HG02642 (cell line): ENCODE data around the gene ZNF44.

ENCODE experiments used
- ATAC-seq: cut with Tn5 transposase; IDR thresholded peaks from one replicate; pipeline ENCODE4 v1.9.1; 2021; ENCODE audit warnings: mild to moderate bottlenecking; ENCODE audit not compliant: unreplicated experiment, poor library complexity

ZNF44 gene

DNA sequence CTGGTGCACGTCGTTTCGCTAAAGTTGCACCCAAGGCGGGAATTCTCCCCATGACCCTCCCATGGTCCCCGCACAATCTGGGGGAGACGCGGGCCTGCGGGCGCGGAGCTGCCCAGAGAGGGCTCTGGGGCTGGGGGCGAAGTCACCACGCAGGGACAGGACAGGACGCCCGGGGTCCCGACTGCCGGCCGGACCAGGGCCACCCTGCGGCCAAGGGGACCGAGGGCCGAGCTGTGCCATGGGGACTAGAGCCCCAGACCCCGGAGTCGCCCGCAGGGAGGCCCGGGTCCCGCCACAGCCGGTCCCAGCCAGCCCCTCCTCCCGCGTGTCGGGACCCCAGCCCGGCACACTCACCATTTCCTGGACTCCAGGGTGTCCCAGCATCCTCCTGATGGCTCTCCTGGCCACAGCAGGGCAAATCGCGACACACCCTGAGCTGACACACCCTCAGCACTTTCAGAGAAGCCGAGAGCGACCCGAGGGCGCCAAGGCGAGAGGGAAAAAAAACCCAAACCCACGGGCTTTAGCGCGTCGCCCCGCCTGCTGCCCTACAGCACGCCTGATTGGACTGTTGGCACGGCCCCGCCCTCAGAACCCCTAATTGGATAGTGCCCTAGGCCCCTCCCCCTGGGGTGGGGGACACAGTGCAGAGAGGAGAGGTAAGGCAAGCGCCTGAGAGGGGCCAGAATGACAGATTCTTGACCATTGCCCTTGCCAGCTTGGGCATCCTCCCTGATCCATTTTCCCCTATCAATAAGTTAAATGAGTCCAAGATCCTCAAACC, 28.6 kb downstream of the ZNF44 start:
- no peak for ATAC-seq

DNA sequence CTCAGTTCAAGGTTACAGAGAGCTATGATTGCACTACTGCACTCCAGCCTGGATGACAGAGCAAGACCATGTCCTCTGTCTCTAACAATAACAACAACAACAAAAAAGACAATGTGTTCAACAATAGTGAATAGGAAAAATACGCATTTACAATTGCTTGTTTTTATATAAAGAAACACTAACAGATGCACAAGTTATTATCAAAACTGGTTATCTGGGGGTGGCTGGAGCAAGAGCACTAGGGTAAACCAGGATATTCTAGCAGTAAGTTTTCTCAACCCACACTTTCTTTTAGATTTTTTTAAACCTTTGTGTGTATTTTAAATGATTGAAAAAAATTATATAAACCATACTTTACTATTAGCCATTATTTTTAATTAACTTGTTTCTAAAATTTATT, 33.1 kb downstream of the ZNF44 start:
- no peak for ATAC-seq

DNA sequence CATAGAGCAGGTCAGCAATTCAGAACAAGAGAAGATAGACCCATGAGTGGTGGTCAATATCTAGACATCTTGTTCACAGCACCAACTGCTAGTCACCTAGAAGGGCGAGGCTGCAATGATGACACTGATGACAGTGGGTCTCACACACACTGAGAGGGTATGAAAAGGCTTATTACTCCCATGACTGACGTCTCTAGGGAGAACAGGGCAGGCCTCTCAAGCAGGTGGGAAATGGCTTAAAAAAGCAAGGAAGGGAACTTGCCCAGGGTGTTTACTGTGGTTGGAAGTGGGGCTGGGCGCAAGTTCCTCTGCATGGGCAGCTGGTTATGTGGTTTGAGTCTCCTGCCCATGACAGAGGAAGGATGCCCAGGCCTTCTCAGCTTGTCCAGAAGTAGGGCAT, 33.8 kb downstream of the ZNF44 start:
- ATAC-seq = no peak

DNA sequence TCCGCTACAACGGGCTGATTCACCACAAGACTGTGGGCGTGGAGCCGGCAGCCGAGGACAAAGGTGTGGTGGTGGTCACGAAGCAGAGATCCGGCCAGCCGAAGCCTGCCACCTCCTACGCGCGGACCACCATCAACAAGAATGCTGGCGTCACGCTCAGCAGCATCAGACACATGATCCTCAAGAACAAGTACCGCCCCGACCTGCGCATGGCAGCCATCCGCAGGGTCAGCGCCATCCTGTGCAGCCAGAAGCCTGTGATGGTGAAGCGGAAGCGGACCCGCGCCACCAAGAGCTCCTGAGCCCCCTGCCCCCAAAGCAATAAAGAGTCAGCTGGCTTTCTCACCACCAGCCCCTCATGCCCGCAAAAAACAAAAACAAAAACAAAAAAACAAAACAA, 34.4 kb downstream of the ZNF44 start:
- ATAC-seq = no peak

DNA sequence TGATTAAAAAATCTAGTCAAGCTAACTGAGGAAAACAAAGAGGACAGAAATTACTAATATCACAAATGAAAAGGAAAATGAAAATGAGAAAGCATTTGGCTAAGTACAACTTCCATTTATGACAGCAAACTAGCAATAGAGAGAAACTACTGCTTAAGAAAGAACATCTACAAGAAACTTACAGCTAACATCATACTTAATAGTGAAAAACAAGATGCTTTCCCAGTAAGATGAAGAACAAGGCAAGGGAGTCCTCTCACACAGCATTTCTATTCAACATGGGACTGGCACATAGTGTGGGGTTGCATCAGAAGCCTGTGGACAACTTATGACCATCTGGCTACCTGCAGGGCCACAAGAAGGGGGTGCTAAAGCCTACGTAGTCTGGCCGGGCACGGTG, 39.3 kb downstream of the ZNF44 start:
- ATAC-seq = no peak

DNA sequence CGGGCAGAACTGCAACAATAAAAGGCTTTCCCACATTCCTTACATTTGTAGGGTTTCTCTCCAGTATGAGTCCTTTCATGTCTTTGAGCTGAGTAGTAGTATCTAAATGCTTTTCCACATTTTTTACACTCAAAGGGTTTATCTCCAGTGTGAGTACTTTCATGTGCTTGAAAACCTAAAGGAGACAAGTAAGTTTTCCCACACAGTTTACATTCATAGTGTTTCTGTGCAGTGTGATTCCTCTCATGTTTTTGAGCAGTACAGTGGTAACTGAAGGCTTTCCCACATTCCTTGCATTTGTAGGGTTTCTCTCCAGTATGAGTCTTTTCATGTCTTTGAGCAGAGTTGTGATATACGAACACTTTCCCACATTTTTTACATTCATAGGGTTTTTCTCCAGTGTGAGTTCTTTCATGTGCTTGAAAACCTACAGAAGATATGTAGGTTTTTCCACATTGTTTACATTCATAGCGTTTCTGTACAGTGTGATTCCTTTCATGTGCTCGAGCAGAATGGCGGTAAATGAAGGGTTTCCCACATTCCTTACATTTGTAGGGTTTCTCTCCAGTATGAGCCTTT, 47.0 kb downstream of the ZNF44 start:
- ATAC-seq = no peak

DNA sequence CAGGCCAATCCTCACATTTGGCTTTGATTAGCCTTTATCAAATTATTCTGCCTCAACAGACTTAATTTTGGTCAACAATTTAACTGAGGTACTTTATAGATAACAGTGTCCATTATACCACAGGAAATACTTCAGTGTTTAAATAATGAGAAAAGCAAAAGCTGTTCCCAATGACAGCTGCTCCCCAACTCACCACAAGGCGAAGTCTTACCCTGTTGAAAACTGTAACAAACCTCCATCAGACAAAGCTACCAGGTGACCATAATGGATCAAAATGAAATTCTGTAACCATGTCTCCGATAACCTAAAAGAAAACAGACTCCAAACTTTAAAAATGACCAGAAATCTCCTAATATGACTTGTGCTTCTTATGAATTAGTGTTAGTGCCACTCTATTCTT, 50.3 kb downstream of the ZNF44 start:
- ATAC-seq = no peak

DNA sequence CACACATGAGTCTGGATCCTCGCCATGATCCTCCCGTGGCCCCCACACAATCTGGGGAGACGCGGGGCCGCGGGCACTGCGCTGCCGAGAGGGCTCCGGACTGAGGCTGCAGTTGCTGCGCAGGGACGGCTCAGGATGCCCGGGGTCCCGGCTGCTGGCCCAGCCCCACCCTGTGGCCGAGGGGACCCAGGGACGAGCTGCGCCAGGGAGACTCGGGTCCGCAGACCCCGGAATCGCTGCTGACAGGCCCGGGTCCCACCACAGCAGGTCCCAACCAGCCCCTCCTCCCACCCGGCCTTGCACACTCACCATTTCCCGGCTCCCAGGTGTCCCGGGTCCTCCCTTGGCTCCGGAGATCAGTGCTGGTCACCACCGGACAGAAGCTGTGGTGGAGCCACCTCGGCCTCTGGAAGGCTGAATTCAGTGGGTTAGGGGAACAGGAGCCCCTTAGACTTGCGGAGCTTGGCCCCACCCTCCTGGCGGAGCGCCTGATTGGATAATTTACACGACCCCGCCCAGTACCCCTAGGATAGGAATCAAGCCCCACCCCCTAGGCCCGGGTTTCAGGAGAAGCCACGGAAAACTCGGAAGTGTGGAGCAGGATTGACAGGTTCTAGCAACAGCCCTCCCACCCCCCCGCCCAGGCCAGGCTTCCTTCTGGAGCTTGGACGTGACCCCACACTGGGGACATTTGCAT, 57.4 kb downstream of the ZNF44 start:
- no peak for ATAC-seq

DNA sequence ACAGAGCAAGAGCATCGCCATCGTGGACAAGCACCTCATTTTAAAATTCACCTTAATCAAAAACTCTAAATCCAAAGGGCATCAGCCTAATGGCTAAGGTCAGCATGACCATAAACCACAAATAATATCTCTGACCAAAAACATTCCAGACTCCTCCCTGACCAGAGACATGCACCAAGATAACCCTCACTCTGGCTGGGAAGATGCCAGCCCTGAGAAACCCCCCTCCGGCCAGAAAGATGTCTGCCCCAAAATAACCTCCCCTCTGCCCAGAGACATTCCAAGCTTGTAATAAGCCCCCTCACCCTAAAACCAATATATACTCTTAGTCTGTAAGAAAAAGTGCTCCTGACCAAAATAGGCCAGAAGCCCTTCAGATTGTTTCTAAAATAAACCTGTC, 61.7 kb downstream of the ZNF44 start:
- no peak for ATAC-seq

DNA sequence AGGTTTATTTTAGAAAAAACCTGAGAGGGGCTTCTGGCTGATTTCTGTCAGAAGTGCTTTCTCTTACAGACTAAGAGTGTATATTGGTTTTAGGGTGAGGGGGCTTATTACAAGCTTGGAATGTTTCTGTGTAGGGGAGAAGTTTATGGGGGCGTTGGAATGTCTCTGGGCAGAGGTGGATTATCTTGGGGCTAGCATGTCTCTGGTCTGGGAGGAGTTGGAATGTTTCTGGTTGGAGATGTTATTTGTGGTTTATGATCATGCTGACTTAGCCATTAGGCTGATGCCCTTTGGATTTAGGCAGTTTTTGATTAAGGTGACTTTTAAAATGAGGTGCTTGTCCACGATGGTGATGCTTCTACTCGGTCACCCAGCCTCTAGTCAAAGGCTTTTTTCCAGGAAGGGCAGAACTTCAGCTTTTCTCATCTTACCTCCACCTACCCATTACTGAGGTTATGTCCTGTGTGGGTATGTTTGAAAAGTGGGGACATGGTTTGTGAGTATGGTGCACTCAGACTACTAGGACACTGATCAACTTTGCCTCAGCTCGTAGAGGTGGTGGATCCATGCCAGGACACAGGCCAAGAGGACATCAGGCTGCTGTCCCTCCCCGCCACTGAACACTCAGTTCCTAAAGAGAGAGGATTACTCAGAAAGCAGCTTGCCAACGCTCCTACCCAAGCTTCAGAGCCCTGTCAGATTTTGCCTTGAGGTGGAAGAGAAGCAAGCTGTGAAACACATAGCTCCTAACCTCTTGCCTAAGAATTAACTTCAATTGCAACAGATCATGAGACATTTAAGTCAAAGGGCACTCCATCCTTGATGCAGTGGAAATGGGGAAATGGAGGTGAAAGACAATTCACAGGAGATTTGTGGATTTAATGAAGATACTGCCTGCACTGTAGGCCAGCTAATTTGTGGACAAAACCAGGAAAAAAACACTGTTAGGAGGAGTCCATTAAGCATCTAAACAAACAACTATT, 63.6 kb downstream of the ZNF44 start:
- no peak for ATAC-seq

DNA sequence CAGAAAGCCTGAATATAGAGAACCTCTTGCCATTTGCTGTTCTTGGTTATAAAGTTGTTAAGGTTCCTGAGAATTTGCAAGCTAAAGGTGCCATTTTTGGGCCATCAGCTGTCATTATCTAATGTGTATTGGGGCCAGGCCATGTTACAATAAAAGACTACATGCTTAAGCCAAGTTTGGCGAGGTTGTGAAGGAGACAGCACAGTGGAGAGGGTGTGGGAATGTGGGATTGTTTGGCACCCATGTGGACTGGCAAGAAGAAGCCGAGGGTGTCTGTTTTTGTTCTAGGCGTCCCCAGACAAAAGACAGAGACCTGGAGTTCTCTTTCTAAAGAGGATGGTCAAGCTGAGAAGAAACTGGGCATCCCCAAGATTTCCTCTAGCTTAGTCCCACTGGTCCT, 64.7 kb downstream of the ZNF44 start:
- ATAC-seq = no peak

DNA sequence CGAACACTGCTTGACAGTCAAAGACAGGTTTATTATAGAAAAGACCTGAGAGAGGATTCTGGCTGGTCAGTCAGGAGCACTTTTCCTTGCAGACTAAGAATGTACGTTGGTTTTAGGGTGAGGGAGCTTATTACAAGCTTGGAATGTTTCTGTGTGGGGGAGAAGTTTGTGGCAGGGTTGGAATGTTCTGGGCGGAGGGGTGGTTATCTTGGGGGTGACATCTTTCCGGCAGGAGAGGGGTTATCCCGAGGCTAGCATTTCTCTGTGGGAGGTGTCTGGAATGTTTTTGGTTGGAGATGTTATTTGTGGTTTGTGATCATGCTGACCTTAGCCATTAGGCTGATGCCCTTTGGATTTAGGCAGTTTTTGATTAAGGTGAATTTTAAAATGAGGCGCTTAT, 70.0 kb downstream of the ZNF44 start:
- no peak for ATAC-seq

DNA sequence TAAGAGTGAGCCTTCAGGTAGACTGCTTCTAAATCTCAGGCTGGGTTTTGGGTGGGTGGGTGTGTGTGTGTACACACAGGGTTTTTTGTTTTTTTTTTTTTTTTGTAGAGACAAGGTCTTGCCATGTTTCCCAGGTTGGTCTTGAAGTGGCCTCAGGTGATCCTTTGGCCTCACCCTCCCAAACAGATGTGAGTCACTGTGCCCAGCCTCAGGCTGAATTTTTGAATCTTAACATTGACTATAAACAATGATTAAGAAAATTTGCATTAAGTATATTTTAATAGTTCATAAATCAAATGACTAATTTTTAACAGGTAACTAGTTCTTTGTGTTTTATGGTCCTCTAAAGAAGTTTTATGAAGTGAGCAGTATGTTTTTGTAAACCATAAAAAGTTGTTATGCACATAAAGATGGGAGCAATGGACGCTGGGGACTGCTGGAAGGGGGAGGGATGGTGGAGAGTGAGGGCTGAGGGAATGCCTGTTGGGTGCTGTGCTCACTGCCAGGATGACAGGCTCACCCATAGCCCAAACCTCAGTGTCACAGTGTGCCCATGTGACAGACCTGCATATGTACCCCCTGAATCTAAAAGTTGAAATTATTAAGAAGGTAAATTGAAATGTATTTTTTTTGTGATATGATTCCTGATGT, 71.6 kb downstream of the ZNF44 start:
- ATAC-seq = no peak
